HL-60 (cell line): ENCODE results near the gene ALLC.

Experiments used
- DNase-seq, 2 experiments: peaks; one replicate each; pipeline ENCODE4 v3.0.0-alpha.2; 2010 to 2020; ENCODE audit warnings: low read depth in 1 of 2, low spot score in 1 of 2
- H3K27ac ChIP-seq: fragments of 250-450 bp; sonication (Bioruptor Pico); replicated peaks from 2 replicates; pipeline ENCODE4 v1.5.1; 2020; ENCODE audit warnings: mild to moderate bottlenecking, moderate library complexity
- H3K27me3 ChIP-seq: fragments of 250-450 bp; sonication (Bioruptor Pico); 2 replicates; pipeline ENCODE4 v1.5.1; 2021; ENCODE audit warnings: mild to moderate bottlenecking, moderate library complexity; ENCODE audit not compliant: insufficient read depth, poor library complexity, severe bottlenecking
- H3K4me3 ChIP-seq: replicated peaks from 2 replicates; pipeline ENCODE4 v1.5.1; 2011; ENCODE audit warnings: mild to moderate bottlenecking, control low read depth, low read length; ENCODE audit not compliant: insufficient read depth
- CTCF ChIP-seq: IDR thresholded peaks from one replicate; pipeline ENCODE4 v1.5.1; 2011; ENCODE audit warnings: low read length, control low read depth, inconsistent platforms; ENCODE audit not compliant: insufficient read depth
- GABPA ChIP-seq: IDR thresholded peaks from 2 replicates; pipeline ENCODE4 v1.6.1; 2012; ENCODE audit warnings: low read depth
- POLR2AphosphoS5 ChIP-seq: IDR thresholded peaks from 2 replicates; pipeline ENCODE4 v1.6.1; 2012; ENCODE audit warnings: low read depth
- REST ChIP-seq: IDR thresholded peaks from 2 replicates; pipeline ENCODE4 v1.6.1; 2012; ENCODE audit warnings: low read depth; ENCODE audit not compliant: insufficient replicate concordance
- SPI1 ChIP-seq: IDR thresholded peaks from 2 replicates; pipeline ENCODE4 v1.6.1; 2012; ENCODE audit warnings: low read depth, mild to moderate bottlenecking, borderline replicate concordance

ALLC gene

GRCh38 chr2:3678212-3678611, 20.2 kb downstream of the ALLC start:
- H3K27me3 ChIP-seq: peaks cover 2% of the 10 kb centered on the region
- H3K27ac ChIP-seq: no peak overlapping the region
- H3K4me3 ChIP-seq: no peak overlapping the region
- DNase-seq: no peak
- no peak for TF ChIP-seq GABPA
- no peak for TF ChIP-seq REST
- TF ChIP-seq POLR2AphosphoS5: no peak
- TF ChIP-seq CTCF: no peak
- TF ChIP-seq SPI1: no peak

- peaks cover 2% of the 10 kb centered on the region for H3K27me3 ChIP-seq
- H3K27ac ChIP-seq: no peak overlapping the region
- TF ChIP-seq CTCF (no peak), SPI1 (no peak)
- H3K4me3 ChIP-seq: no peak overlapping the region
- DNase-seq: no peak
Measured at GRCh38 chr2:3679180-3679579, 21.2 kb downstream of the ALLC start.

- no peak for DNase-seq
- H3K4me3 ChIP-seq: no peak overlapping the region
- TF ChIP-seq REST (no peak), CTCF (no peak), SPI1 (no peak)
- peaks cover 2% of the 10 kb centered on the region for H3K27me3 ChIP-seq
- H3K27ac ChIP-seq: no peak overlapping the region
Measured at GRCh38 chr2:3679616-3680393, 21.8 kb downstream of the ALLC start.
